Effector memory CD8-positive, alpha-beta T cell (primary cell): ENCODE results near the gene BANF1.
A peak's percentile ranks its signal among the peaks of the same experiment; 100 is the strongest.

Source experiments
- ATAC-seq: fragments of 150-1000 bp; cut with Tn5 transposase; replicated peaks from 2 replicates; pipeline ENCODE4 v1.10.0; 2021; ENCODE audit warnings: mild to moderate bottlenecking, moderate library complexity
- DNase-seq, 3 experiments: peaks; one replicate each; pipeline ENCODE4 v3.0.0; 2021
- H3K27ac Mint-ChIP-seq, 2 donors: one replicate each; pipeline ENCODE4 v1.8.0; 2022; ENCODE audit warnings: mild to moderate bottlenecking in 2 of 2, mixed read lengths in 2 of 2, moderate library complexity in 2 of 2
- H3K27me3 Mint-ChIP-seq, 2 donors: one replicate each; pipeline ENCODE4 v1.8.0; 2022; ENCODE audit warnings: mixed read lengths in 2 of 2
- H3K36me3 Mint-ChIP-seq: one replicate; pipeline ENCODE4 v1.8.0; 2022; ENCODE audit warnings: mild to moderate bottlenecking, moderate library complexity, mixed read lengths; ENCODE audit not compliant: insufficient read depth
- H3K4me1 Mint-ChIP-seq, 2 donors: one replicate each; pipeline ENCODE4 v1.8.0; 2022; ENCODE audit warnings: low read depth in 2 of 2, mixed read lengths in 2 of 2
- H3K4me3 Mint-ChIP-seq, 2 donors: one replicate each; pipeline ENCODE4 v1.8.0; 2022; ENCODE audit warnings: mild to moderate bottlenecking in 2 of 2, mixed read lengths in 2 of 2, moderate library complexity in 2 of 2
- H3K9me3 Mint-ChIP-seq, 2 donors: one replicate each; pipeline ENCODE4 v1.8.0; 2022; ENCODE audit warnings: mixed read lengths in 2 of 2
- total RNA-seq, 9 experiments: gene quantifications; one replicate each; lab custom pipeline; 2026; lab: John Stamatoyannopoulos, UW

Gene BANF1, protein sequence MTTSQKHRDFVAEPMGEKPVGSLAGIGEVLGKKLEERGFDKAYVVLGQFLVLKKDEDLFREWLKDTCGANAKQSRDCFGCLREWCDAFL
- 9.4 to 54.7 (median 17.4) reads per million in 9 experiments for total RNA-seq

DNA sequence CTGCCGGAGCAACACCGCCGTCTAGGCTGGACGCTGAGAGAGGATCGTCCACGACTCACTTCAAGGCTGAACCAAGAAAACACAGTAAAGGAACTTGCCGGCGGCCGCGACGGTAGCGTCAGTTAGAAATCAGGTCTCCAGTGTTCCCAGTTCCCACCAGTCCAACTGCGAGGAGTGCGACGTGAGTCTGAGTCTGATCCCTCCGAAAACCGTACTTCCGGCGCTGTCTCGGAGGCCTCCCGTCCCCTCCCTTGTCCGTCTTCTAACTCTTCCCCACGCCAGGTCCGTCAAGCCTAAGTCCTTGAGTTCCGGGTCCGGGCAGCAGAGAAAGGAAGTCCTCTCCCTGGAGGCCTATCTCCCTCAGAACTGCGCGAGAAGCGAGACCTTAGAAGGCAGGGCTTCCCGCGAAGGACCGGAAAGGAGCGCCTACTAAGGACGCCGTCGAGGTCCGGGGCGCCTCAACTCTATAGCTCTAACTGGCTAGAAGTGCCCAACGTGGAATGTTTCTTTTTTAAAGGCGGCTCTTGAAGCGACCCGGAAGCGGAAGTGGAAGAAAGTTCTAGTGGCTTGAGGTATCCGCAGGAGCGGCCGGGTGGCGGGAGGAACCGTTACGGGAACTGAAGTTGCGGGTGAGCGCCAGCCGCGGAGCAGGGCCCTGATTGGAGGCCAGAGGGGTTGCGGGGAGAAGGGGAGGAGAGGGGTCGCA is at the start of gene BANF1, which contains the start of gene EIF1AD:
BANF1 (plus strand) TSS at position 562 of the 706 bp plus-strand sequence. CDS start 748 bp downstream, outside the sequence.
EIF1AD (minus strand) TSS at position 216 of the 706 bp plus-strand sequence. CDS start 1,768 bp downstream, outside the sequence.
- peaks cover 24 to 29% of the 10 kb centered on the region in 2 donors for H3K4me1 Mint-ChIP-seq
- peak within 1 kb of the TSS; percentile 97 for H3K4me3 Mint-ChIP-seq
- DNase-seq (peak; percentile 92 to 97 (median 93)), ATAC-seq (peak; percentile 78)
- H3K27me3 Mint-ChIP-seq = no peaks in the 10 kb centered on the region
- H3K27ac Mint-ChIP-seq = peak within 1 kb of the TSS; percentile 96 to 97
- peaks cover 50% of the 10 kb centered on the region for H3K36me3 Mint-ChIP-seq
- H3K9me3 Mint-ChIP-seq = no peaks in the 10 kb centered on the region

- DNase-seq (no peak), ATAC-seq (no peak)
- H3K36me3 Mint-ChIP-seq = peaks cover 3% of the 10 kb centered on the region
- no peaks in the 10 kb centered on the region for H3K4me1 Mint-ChIP-seq
- no peak overlapping the region for H3K4me3 Mint-ChIP-seq
- H3K27me3 Mint-ChIP-seq = no peaks in the 10 kb centered on the region
- H3K27ac Mint-ChIP-seq = no peak overlapping the region
- no peaks in the 10 kb centered on the region for H3K9me3 Mint-ChIP-seq
Observed at GRCh38 chr11:65953471-65953870, 48.8 kb upstream of the BANF1 start.

DNA sequence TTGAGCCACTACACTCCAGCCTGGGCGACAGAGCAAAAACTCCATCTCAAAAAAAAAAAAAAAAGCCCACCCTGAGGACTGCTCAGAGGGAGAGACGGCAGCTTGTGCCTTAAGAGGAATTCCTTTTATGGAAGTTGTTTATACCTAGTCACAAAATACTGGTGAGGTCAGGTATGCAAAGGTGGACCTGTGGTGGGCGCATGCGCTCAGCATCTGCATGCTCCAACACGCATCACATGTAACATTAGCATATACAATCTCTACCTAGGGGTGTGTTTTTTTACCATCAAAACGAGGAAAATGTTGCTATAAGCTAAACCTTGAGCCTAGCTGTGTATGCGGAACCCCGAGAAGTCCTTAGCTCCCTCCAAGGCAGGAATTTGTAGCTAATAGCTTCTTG is 47.5 kb upstream of the BANF1 start:
- no peak overlapping the region for H3K4me3 Mint-ChIP-seq
- ATAC-seq (no peak), DNase-seq (no peak)
- H3K36me3 Mint-ChIP-seq = peaks cover 3% of the 10 kb centered on the region
- H3K4me1 Mint-ChIP-seq = no peaks in the 10 kb centered on the region
- no peaks in the 10 kb centered on the region for H3K27me3 Mint-ChIP-seq
- no peak overlapping the region for H3K27ac Mint-ChIP-seq
- H3K9me3 Mint-ChIP-seq = no peaks in the 10 kb centered on the region

GRCh38 chr11:65958291-65958690 is 44.0 kb upstream of the BANF1 start:
- no peak for ATAC-seq
- no peak overlapping the region for H3K27ac Mint-ChIP-seq
- no peaks in the 10 kb centered on the region for H3K9me3 Mint-ChIP-seq
- H3K4me1 Mint-ChIP-seq = peaks cover 20 to 22% of the 10 kb centered on the region in 2 donors
- no peak overlapping the region for H3K4me3 Mint-ChIP-seq
- no peak for DNase-seq
- H3K36me3 Mint-ChIP-seq = peaks cover 21% of the 10 kb centered on the region
- no peaks in the 10 kb centered on the region for H3K27me3 Mint-ChIP-seq

- H3K27ac Mint-ChIP-seq = no peak overlapping the region
- DNase-seq (no peak), ATAC-seq (no peak)
- no peaks in the 10 kb centered on the region for H3K27me3 Mint-ChIP-seq
- peaks cover 25% of the 10 kb centered on the region for H3K36me3 Mint-ChIP-seq
- H3K4me3 Mint-ChIP-seq = no peak overlapping the region
- H3K4me1 Mint-ChIP-seq = peaks cover 20 to 25% of the 10 kb centered on the region in 2 donors
- H3K9me3 Mint-ChIP-seq = no peaks in the 10 kb centered on the region
Observed at GRCh38 chr11:65958774-65959420, 43.4 kb upstream of the BANF1 start.

- Mint-ChIP-seq H3K27me3 (no peaks in the 10 kb centered on the region), H3K4me1 (peaks cover 20 to 29% of the 10 kb centered on the region in 2 donors), H3K4me3 (peak overlapping the region; percentile 94 to 97), H3K9me3 (no peaks in the 10 kb centered on the region), H3K27ac (peak overlapping the region; percentile 98 to 99), H3K36me3 (peaks cover 44% of the 10 kb centered on the region)
- DNase-seq (no peak), ATAC-seq (peak; percentile 0)
Observed at GRCh38 chr11:65960824-65961266, 41.5 kb upstream of the BANF1 start.

DNA sequence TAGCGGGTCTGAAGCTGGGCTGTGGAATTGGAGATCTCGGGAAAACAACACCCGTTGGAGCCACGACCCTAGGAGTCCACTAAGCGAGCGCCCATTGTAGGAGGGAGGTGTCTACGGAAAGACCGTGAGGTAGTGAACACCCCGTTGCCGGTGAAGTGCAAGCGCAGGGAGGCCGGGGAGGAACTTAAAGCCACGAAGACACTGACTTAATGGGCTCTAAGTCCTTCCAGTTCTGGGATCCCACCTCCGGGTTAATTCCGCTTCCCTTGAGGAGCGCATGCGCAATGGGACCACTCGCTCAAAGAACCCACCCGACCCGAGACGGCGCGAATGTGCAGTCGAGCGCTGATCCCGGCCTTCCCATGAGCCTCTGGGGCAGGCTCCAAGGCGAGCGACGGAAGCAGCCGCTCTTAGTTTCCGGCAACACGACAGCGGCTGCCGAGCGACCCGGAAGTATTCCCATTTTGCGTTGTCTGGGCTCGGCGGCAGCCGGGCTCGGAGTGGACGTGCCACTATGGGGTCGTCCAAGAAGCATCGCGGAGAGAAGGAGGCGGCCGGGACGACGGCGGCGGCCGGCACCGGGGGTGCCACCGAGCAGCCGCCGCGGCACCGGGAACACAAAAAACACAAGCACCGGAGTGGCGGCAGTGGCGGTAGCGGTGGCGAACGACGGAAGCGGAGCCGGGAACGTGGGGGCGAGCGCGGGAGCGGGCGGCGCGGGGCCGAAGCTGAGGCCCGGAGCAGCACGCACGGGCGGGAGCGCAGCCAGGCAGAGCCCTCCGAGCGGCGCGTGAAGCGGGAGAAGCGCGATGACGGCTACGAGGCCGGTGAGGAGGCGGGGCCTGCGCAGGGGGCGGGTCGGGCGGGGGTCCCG is 40.8 kb upstream of the BANF1 start, which contains the start of gene SART1:
SART1 (plus strand) TSS at position 468 of the 874 bp plus-strand sequence; CDS start at position 515, 47 bp downstream.
- Mint-ChIP-seq H3K36me3 (peaks cover 51% of the 10 kb centered on the region), H3K4me1 (peaks cover 20 to 31% of the 10 kb centered on the region in 2 donors), H3K27me3 (no peaks in the 10 kb centered on the region), H3K9me3 (no peaks in the 10 kb centered on the region), H3K4me3 (peak within 1 kb of the TSS; percentile 94 to 97), H3K27ac (peak within 1 kb of the TSS; percentile 98 to 99)
- DNase-seq = peak; percentile 90 to 93 (median 92)
- peak; percentile 95 for ATAC-seq

- Mint-ChIP-seq H3K27ac (peak overlapping the region; percentile 98 to 99), H3K27me3 (no peaks in the 10 kb centered on the region), H3K4me1 (peaks cover 20 to 31% of the 10 kb centered on the region in 2 donors), H3K4me3 (peak overlapping the region; percentile 94 to 97), H3K9me3 (no peaks in the 10 kb centered on the region), H3K36me3 (peaks cover 55% of the 10 kb centered on the region)
- ATAC-seq = peak; percentile 34
- peak in 1 of 3 experiments; percentile 24 for DNase-seq
Observed at GRCh38 chr11:65962141-65962564, 40.1 kb upstream of the BANF1 start.

GRCh38 chr11:65964906-65965305 is 37.4 kb upstream of the BANF1 start:
- Mint-ChIP-seq H3K27me3 (no peaks in the 10 kb centered on the region), H3K9me3 (no peaks in the 10 kb centered on the region), H3K36me3 (peaks cover 77% of the 10 kb centered on the region), H3K4me3 (no peak overlapping the region), H3K4me1 (peaks cover 20 to 31% of the 10 kb centered on the region in 2 donors), H3K27ac (peak overlapping the region in 1 of 2 donors; percentile 41)
- DNase-seq (no peak), ATAC-seq (no peak)

DNA sequence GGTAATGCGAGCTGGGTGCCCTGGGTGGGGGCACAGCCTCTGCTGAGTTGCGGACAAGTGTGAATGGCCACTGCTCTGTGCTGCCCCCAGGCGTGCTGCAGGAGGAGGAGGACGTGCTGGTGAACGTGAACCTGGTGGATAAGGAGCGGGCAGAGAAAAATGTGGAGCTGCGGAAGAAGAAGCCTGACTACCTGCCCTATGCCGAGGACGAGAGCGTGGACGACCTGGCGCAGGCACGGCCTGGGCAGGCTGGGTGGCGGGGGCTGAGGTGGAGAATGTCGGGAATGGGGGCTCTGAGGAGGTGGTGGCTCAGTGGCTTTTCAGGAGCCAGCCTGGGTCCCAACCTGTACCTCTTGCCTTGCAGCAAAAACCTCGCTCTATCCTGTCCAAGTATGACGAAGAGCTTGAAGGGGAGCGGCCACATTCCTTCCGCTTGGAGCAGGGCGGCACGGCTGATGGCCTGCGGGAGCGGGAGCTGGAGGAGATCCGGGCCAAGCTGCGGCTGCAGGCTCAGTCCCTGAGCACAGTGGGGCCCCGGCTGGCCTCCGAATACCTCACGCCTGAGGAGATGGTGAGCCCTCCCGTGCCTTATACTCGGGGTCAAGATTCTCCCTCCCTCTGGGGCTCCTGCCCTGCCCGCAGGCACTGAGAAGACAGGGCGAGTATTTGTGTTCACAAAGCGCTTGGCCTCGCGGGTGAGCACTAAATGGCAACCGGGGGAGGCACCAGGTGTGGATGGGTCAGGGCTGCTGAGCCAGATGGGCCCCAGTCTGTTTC is 36.1 kb upstream of the BANF1 start:
- DNase-seq (no peak), ATAC-seq (no peak)
- Mint-ChIP-seq H3K9me3 (no peaks in the 10 kb centered on the region), H3K27me3 (no peaks in the 10 kb centered on the region), H3K4me3 (no peak overlapping the region), H3K4me1 (peaks cover 17 to 29% of the 10 kb centered on the region in 2 donors), H3K27ac (no peak overlapping the region), H3K36me3 (peaks cover 81% of the 10 kb centered on the region)

DNA sequence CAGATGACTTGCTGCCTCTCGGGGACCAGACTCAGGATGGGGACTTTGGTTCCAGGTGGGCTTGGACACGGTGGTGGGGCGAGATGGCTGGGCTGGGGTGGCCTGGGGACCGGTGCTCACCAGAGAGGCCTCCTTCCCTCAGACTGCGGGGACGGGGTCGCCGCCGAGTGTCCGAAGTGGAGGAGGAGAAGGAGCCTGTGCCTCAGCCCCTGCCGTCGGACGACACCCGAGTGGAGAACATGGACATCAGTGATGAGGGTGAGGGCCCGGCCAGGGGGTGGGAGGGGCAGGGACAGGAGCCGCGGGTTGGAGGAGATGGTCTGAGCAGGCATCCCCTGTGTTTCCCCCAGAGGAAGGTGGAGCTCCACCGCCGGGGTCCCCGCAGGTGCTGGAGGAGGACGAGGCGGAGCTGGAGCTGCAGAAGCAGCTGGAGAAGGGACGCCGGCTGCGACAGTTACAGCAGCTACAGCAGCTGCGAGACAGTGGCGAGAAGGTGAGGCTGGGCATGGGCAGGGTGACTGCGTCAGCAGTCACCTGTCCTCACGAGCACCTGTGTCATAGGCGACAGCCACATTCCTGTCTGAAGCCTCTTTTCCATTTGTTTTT is 34.9 kb upstream of the BANF1 start:
- peaks cover 83% of the 10 kb centered on the region for H3K36me3 Mint-ChIP-seq
- ATAC-seq = no peak

More for the DNA sequence above, 34.9 kb upstream of the BANF1 start:
- Mint-ChIP-seq H3K4me1 (peaks cover 9 to 20% of the 10 kb centered on the region in 2 donors), H3K27ac (no peak overlapping the region), H3K4me3 (no peak overlapping the region), H3K27me3 (no peaks in the 10 kb centered on the region), H3K9me3 (no peaks in the 10 kb centered on the region)
- no peak for DNase-seq
